NCI-H1417 (cell line): Measurements from ENCODE around the gene SRP72.
A peak's percentile ranks its signal among the peaks of the same experiment; 100 is the strongest.

ENCODE experiments used
- DNase-seq, 3 experiments: peaks; one replicate each; lab custom pipeline; 2025; lab: John Stamatoyannopoulos, UW

The SRP72 gene

DNA sequence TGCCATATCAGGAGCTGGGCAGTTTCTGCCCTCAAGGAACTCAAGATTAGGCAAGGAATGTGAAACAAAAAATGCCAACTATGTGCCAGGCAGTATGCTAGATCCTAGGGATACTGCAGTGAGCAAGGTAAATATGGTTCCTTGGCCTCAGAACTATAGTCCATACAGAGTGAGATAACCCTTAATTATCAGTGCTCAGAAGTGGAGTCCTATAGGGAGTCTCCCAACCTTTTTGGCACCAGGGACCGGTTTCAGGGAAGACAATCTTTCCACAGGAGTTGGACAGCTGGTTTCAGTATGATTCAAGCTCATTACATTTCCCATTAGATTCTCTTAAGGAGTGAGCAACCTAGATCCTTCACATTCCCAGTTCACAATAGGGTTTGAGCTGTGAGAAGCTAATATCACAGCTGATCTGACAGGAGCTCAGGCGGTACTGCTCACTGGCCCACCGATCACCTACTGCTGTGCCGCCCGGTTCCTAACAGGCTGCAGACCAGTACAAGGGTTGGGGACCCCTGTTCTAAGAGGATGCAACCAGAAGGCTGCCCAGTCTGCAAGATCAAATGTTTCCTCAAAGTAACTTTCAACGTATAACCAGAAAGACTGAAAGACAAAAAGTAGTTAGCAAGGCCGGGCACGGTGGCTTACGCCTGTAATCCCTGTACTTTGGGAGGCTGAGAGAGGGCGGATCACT lies 1.7 kb upstream of the SRP72 start:
- DNase-seq, result peak in 1 of 3 experiments; percentile 16

- DNase-seq, result peak in 1 of 3 experiments; percentile 53
Measured at GRCh38 chr4:56466296-56466761, 1.1 kb upstream of the SRP72 start.

GRCh38 chr4:56466910-56467283 lies 520 bp upstream of the SRP72 start:
- DNase-seq, result peak in 2 of 3 experiments; percentile 48 to 61

DNA sequence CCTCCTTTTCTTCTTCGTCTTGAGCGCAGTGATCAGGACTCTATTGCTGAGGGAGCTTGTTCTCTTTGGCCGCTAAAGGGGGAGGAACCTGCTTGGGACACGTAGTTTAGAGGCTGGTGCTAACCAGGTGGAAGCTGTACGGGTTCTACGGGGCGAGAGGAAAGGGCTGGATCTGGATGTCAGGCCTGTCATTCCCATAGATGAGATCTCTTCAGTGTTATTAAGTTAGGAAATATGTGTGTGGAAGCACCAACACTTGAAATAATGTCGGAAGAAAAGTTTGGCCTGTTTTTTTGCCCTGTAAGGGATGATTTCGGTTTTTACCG lies 643 bp downstream of the SRP72 start:
- DNase-seq, result peak in 2 of 3 experiments; percentile 64 to 83

DNA sequence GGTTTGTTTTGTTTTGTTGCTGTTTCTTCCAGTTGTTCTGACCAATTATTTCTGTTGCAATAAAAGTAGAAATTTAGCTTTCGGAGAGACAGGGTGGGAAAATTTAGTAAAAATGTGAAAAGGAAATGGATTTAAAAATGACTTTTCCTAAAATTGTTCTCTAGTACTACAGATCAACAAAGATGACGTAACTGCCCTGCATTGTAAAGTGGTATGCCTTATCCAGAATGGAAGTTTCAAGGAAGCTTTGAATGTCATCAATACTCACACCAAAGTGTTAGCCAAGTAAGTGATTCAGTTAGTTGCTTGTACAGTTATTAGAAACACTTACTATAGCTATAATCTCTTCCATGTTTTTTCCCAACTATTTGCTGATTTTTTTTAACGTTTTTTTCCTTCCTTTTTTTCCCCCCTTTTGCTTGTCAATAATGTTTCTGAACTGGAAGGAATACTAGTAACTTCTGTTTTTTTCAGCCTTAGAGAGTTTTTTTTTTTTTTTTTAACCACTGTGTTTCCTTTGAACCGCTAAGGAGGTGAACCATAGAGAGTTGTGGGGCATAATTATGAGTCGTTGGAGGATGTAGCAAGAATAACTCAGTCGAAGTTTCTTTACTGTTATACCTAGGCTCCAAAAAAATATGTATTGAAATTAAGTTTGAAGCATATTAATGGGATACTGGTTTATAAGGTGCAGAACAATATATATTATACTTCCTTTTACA lies 2.2 kb downstream of the SRP72 start:
- DNase-seq, result no peak

- no peak for DNase-seq
Measured at GRCh38 chr4:56475917-56476316, 8.5 kb downstream of the SRP72 start.

DNA sequence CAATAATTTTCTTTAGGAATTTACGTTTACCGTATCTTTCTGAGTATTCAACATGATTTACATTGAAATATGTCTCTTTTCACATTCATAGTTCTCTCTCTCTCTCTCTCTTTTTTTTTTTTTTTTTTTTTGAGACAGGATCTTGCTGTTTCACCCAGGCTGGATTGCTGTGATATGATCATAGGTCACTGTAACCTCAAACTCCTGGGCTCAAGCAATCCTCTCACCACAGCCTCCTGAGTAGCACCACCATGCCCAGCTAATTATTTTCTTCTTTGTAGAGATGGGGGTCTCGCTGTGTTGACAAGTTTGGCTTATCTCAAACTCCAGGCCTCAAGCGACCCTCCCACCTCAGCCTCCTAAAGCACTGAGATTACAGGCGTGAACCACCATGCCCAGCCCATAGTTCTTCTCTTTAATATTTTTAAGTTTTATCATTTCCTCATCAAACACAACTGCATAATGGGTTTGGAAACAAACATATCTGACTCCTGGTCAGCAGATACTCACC lies 9.8 kb downstream of the SRP72 start:
- no peak for DNase-seq

DNA sequence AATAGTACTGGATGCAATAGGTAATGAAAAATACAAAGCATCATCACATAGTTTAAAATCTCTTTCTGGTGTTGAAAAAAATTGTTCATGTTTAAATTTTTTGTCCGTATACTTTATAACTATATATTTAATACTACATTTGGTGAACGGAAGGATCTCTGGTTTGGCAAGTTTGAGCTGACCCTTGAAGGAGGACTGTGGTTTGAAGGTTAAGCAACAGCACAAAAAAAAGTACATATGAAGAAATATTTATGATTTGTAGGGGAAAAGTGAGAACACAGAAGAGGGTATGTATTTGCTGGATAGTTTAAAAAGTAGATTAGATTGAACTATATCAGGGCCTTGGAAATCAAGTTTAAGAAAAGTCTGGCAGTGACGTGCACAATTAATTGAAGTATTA lies 13.3 kb downstream of the SRP72 start:
- no peak for DNase-seq

DNA sequence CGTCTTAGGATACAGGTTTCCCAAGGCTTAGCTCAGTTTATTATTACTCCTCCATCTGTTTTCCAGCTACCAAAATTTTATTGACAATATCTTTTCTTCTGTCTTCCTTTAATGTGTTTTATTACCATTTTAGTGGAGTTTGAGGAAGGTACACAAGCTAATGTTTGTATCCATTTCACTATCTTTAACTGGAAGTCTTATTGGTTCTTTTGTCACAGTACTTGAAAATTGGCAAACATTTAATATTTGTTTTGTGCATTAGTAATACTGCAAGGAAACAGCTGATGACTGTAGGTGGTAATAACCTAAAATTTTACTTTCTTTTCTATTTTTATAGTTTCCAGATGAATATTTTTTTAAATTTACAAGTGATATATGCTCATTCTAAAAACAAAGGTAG lies 28.8 kb downstream of the SRP72 start:
- DNase-seq, result no peak

GRCh38 chr4:56505269-56506130 lies 38.1 kb downstream of the SRP72 start, which contains the start of gene ARL9:
Gene ARL9 (plus strand): TSS chr4:56505791. CDS start chr4:56505863, 72 bp downstream.
- DNase-seq, result peak; percentile 48 to 86 (median 54)

DNA sequence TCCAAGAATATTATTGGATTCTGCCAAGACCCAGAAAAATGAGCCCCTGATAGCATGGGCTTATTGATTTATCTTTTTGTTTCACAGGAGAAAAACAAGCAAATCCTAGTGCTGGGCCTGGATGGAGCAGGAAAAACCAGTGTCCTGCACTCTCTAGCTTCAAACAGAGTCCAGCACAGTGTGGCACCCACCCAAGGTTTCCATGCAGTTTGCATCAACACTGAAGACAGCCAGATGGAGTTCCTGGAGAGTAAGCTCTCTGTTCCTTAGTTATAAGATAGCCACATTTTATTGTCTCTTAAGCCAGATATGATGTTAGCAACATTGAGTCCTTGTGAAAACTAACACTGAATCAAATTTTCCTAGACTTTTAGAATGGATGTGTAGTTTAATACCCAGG lies 43.7 kb downstream of the SRP72 start:
- no peak for DNase-seq

GRCh38 chr4:56512166-56512565 lies 44.7 kb downstream of the SRP72 start:
- no peak for DNase-seq

DNA sequence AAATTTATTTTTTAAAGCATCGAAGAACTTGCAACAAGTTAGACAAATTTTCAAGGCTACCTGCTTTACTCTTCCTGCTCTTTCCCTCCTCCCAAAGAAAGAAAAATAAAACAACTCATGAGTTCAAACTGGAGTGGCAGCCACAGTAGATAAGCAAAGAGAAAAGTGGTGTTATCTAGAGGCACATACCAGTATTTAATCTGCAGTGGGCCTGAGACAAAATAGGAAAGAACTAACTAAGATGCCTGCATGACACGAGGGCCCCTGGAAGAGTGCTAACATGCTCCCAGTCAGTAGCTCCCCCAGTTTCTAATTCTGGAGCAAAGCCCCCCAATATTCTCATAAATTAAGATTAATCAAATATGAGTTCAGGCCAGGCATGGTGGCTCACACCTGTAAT lies 46.1 kb downstream of the SRP72 start:
- no peak for DNase-seq

- peak; percentile 71 to 89 (median 80) for DNase-seq
Measured at GRCh38 chr4:56530269-56531148, 63.1 kb downstream of the SRP72 start.

DNA sequence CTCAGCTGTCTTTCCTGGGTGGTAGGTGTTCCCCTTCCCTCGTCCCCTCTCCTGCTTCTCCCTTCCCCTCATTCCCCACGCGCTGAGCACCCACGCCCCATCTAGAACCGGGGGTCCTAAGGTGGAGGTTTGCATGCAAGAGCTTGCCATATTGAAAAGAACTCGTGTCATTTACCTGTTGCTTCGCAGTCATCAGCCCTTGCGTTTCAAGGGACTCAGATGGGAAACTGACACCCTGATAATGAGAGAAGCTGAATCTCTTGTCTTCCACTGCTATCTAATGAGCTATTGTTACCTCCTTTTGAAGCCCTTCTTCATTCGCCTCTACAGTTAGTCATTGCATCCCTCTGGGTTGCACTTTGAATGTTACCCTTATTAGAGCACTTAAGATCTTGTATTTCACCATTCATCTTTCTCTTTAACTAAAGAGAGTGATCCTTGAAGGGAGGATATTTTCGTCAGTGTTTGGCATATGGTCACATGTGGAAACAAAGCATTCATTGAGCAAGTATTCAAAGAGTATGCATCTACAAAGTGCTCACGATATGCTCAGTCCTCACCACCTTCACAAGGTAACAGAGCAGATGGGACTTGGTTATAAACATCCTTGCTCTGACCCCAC lies 63.8 kb downstream of the SRP72 start:
- DNase-seq, result peak in 2 of 3 experiments; percentile 53 to 56

- peak in 1 of 3 experiments; percentile 1 for DNase-seq
Measured at GRCh38 chr4:56531823-56532222, 64.4 kb downstream of the SRP72 start.

DNA sequence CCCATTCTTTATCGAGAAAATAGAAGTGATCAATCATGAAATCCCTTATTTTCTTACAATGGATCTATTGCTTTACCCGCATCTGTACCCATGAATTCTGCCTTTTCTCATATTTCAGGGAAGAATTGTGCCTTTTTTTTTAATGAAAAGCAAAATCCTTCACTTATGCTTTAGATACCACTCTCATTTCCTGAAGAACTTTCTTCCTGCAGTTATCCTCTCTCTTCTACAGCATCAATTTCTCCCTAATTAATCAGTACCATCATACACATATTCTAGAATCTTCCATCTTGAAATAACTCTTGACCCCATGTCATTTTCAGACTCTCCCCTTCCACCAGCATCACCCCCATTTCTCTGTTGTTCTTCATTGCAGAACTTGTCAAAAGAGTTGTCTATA lies 64.8 kb downstream of the SRP72 start:
- DNase-seq, result no peak

- DNase-seq, result no peak
Measured at GRCh38 chr4:56535915-56536314, 68.5 kb downstream of the SRP72 start.

DNA sequence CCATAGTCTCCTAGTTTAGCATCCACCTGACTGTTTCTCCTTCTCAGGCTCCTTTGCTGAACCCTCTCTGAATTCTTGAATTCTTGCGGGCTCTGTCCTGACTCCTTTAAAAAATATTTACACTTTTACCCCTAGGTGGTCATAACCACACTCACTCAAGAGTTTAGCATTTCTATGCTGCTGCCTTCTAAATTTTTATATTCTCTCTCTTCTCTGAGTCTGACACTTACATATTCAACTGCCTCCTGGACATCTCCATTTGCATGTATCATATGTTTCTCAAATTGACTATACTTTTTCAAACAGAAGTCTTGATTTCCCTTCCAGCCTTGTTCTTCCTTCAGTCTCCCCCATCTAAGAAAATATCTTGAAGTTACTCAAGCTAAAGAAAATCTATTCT lies 69.7 kb downstream of the SRP72 start:
- DNase-seq, result no peak

DNA sequence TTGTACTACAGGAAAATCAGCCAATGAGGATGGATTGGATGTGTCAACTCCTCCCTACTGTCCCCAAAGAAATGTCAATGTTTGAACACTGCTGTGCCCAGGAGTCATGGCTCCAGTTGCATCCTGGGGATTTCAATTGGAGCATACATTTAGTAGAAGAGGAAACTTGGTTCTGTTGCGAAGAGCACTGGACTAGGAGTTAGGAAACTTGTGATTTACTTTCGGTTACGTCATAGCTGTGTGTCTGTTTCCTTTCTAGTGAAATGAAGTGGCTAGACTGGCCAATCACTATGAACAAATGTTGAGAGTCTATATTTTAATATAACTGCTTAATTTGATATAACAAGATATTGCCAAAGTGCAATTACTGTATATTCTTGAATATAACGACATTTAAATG lies 73.4 kb downstream of the SRP72 start:
- DNase-seq, result no peak
